ENCODE measurements around the gene TRMT10B. TPM values are rescaled to one million over a fixed set of nuclear protein-coding genes. Genes with fewer than 3 reads are reported as not detected.

Gene TRMT10B
- total RNA-seq, 6 donors from 2014 or later = 3.8 to 18.9 (median 8.3) TPM

GRCh38 chr9:37739222-37739621 is 14.4 kb upstream of the TRMT10B start:
- TF ChIP-seq POLR2AphosphoS5 (IDR thresholded peaks at IDR 0.05) = no peak
- TF ChIP-seq CTCF (IDR thresholded peaks at IDR 0.05) = no peak
- no peak for TF ChIP-seq EP300 (IDR thresholded peaks at IDR 0.05)
- no peak for TF ChIP-seq POLR2A (IDR thresholded peaks at IDR 0.05)
- Histone ChIP-seq H3K4me3 (no peak overlapping the region), H3K27ac (no peak overlapping the region), H3K9me3 (no peaks in the 10 kb centered on the region), H3K4me1 (no peaks in the 10 kb centered on the region), H3K36me3 (no peaks in the 10 kb centered on the region), H3K27me3 (no peaks in the 10 kb centered on the region)
- peak in 1 of 2 donors; percentile 28 for ATAC-seq (ENCODE audit: low FRiP score in 2 of 2)
- DNase-seq = no peak
- 84 to 87% methylated on average over 5 of the region's 5 CpGs for WGBS, 2 donors

DNA sequence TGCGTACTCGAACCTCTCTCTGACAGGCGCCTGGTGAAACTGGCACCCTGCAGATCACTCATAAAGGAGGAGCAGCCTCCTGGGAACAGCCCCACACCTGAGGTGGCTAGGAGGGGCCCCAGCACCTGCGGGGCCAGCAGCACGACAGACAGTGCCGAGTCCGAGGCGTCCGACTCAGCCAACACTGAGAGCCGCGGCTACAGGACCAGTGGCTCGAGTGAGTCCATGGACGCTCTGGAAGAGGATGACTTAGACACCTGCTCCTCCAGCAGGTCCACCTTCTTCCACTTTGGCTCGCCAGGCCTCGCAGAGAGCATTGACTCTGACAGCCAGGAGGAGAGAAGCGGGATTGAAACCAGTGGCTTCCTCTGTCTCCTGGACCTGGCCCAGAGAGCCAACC is 13.5 kb upstream of the TRMT10B start:
- no peaks in the 10 kb centered on the region for H3K27me3 ChIP-seq
- DNase-seq (peak in 1 of 2 donors; percentile 35), ATAC-seq (ENCODE audit: low FRiP score in 2 of 2) (no peak)
- no peaks in the 10 kb centered on the region for H3K4me1 ChIP-seq
- H3K4me3 ChIP-seq = no peak overlapping the region
- no peaks in the 10 kb centered on the region for H3K36me3 ChIP-seq
- 95 to 100% methylated on average over 2 to 16 of the region's 16 CpGs for WGBS, 2 donors
- H3K27ac ChIP-seq = no peak overlapping the region
- H3K9me3 ChIP-seq = no peaks in the 10 kb centered on the region
- TF ChIP-seq POLR2AphosphoS5 (IDR thresholded peaks at IDR 0.05) = no peak
- no peak for TF ChIP-seq POLR2A (IDR thresholded peaks at IDR 0.05)
- TF ChIP-seq CTCF (IDR thresholded peaks at IDR 0.05) = no peak
- TF ChIP-seq EP300 (IDR thresholded peaks at IDR 0.05) = no peak

DNA sequence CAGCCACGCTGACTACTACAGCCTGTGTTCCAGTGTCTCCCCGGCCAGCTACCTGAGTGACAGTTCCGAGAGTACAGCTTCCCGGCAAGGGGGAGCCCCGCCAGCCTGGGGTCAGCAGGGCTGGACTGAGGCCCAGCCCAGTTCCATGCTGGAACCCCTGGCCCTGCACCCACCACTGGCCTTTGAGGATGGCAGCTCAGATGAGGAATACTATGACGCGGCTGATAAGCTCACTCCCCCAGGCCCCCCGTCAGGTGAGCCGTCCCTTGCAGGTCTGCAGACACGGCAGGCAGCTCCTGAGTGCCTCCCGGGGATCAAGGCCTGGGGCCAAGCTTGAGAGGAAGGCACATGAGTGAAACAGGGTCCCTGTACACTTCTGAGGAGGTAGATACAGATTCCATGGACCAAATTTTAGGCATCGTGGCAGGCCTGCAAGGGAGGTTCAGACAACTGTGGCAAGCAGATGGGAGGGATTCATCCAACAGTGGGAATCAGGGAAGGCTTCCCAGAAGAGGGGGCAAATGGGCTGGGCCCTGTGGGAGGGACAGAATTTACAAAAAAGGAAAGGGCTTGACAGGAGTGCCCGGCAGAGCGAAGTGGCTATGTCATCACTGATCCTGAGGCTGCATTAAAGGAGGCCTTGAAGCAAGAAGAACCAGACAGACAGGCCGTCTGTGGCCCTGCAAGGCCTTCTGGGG is 12.8 kb upstream of the TRMT10B start:
- Histone ChIP-seq H3K36me3 (no peaks in the 10 kb centered on the region), H3K4me1 (no peaks in the 10 kb centered on the region), H3K27me3 (no peaks in the 10 kb centered on the region), H3K9me3 (no peaks in the 10 kb centered on the region), H3K27ac (no peak overlapping the region), H3K4me3 (no peak overlapping the region)
- ATAC-seq (ENCODE audit: low FRiP score in 2 of 2) (peak in 1 of 2 donors; percentile 16), DNase-seq (peak in 1 of 2 donors; percentile 59)
- TF ChIP-seq CTCF (IDR thresholded peaks at IDR 0.05) (no peak), EP300 (IDR thresholded peaks at IDR 0.05) (no peak), POLR2AphosphoS5 (IDR thresholded peaks at IDR 0.05) (no peak), POLR2A (IDR thresholded peaks at IDR 0.05) (no peak)
- WGBS, 2 donors = 79 to 81% methylated on average over 6 to 15 of the region's 15 CpGs

DNA sequence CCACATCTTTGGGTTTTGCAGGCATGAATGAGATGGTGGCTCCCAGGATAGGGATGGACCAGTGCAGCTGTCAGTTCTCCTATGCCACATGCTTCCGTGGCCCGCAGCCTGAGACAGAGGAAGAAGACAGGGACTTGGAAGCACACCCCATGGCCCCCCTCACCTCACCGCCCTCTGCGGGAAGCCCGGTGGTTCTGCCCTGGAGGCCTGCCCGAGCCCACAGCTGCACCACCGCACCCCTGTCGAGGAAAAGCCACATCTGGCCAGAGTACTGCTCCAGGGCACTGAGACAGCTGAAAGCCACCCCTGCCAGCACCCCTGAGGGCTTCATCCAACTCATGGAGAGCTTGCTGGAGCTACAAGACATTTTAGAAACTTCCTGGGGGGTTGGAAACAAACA is 7.6 kb upstream of the TRMT10B start:
- no peak overlapping the region for H3K4me3 ChIP-seq
- no peaks in the 10 kb centered on the region for H3K36me3 ChIP-seq
- no peaks in the 10 kb centered on the region for H3K9me3 ChIP-seq
- H3K27ac ChIP-seq = no peak overlapping the region
- no peaks in the 10 kb centered on the region for H3K4me1 ChIP-seq
- 93 to 100% methylated on average over 2 to 8 of the region's 8 CpGs for WGBS, 2 donors
- no peak for ATAC-seq (ENCODE audit: low FRiP score in 2 of 2)
- TF ChIP-seq POLR2A (IDR thresholded peaks at IDR 0.05) (no peak), EP300 (IDR thresholded peaks at IDR 0.05) (no peak), POLR2AphosphoS5 (IDR thresholded peaks at IDR 0.05) (no peak), CTCF (IDR thresholded peaks at IDR 0.05) (no peak)
- peak in 1 of 2 donors; percentile 58 for DNase-seq
- H3K27me3 ChIP-seq = no peaks in the 10 kb centered on the region
